Activated CD4-positive, alpha-beta T cell treated with anti-CD3 and anti-CD28 coated beads, Interleukin-2, amount 10 ng/mL, durations not matched to agents 7 days and 5 days (primary cell): ENCODE data around the gene PEAK3. TPM values are rescaled to one million over a fixed set of nuclear protein-coding genes. Genes with fewer than 3 reads are reported as not detected.
A peak's percentile ranks its signal among the peaks of the same experiment; 100 is the strongest.

Experiments
- CTCF ChIA-PET: fragments of 350-600 bp; sonication (Branson Sonifier 250); formaldehyde crosslinking; loops from one replicate; lab custom pipeline; 2021; ENCODE audit warnings: antibody characterized with exemption; lab: Charles Lee
- POLR2A ChIA-PET: fragments of 350-600 bp; sonication (Branson Sonifier 250); formaldehyde crosslinking; loops from one replicate; lab custom pipeline; 2021; ENCODE audit warnings: antibody characterized with exemption; lab: Charles Lee
- DNase-seq: peaks from one replicate; pipeline ENCODE4 v3.0.0-alpha.2; 2020
- H3K27ac Mint-ChIP-seq: one replicate; pipeline ENCODE4 v1.8.0; 2021; ENCODE audit warnings: mild to moderate bottlenecking, moderate library complexity, mixed read lengths
- H3K27me3 Mint-ChIP-seq: one replicate; pipeline ENCODE4 v1.8.0; 2021; ENCODE audit warnings: mixed read lengths
- H3K36me3 Mint-ChIP-seq: one replicate; pipeline ENCODE4 v1.8.0; 2021; ENCODE audit warnings: low read depth, mixed read lengths
- H3K4me1 Mint-ChIP-seq: one replicate; pipeline ENCODE4 v1.8.0; 2021; ENCODE audit warnings: mixed read lengths
- H3K4me3 Mint-ChIP-seq: one replicate; pipeline ENCODE4 v1.8.0; 2021; ENCODE audit warnings: mild to moderate bottlenecking, moderate library complexity, mixed read lengths
- H3K9me3 Mint-ChIP-seq: one replicate; pipeline ENCODE4 v1.8.0; 2021; ENCODE audit warnings: mixed read lengths
- total RNA-seq, 2 experiments: library from RNA; stranded (reverse); gene quantifications; one replicate each; pipeline ENCODE4 v1.2.3, GENCODE V29; 2021

Gene PEAK3
- total RNA-seq, 2 experiments from 2014 or later, result 0.17 to 0.25 TPM

GRCh38 chr19:2291185-2291751, 9.3 kb upstream of the PEAK3 start:
- CTCF ChIA-PET, result interaction anchor here (0.5 to 1.2 kb wide), 3 partner anchors 56 to 944 kb away, joined by 3 to 4 read pairs (median 3); no protein-coding TSS in a partner anchor
- H3K27ac Mint-ChIP-seq, result no peak overlapping the region
- DNase-seq, result no peak

DNA sequence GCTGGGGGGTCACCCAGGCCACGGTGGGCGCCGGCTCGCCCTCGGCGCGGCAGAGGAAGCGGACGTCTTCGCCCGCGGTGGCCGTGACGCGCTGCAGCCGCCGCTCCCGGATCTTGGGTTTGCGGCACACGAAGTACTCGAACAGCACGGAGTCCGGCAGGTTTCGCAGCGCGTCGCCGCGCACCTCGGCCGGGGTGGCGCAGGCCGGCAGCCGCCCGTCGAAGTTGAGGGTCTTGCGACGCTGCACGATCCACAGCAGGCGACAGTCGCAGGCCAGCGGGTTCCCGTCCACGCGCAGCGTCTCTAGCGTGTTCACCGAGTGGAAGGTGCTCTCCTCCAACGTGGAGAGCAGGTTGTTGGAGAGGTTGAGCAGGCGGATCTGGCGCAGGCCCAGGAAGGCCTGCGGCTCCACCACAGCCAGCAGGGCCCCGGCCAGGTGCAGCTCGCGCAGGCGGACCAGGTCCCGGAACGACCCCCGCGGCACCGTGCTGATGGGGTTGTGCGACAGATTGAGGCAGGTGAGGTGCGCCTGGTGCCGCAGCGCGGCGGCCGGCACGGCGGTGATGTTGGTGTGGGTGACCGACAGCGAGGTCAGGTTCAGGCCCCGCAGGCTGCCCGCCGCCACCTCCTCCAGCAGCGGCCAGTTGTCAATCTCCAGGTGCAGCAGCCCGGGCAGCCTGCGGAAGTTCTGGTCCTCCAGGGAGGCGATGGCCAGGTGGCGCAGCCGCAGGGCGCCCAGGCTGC, 8.6 kb upstream of the PEAK3 start:
- H3K9me3 Mint-ChIP-seq, result no peaks in the 10 kb centered on the region
- H3K4me3 Mint-ChIP-seq, result peak overlapping the region; percentile 77
- no peak for DNase-seq
- H3K4me1 Mint-ChIP-seq, result peaks cover 36% of the 10 kb centered on the region
- ChIA-PET POLR2A (no interaction called here), CTCF (interaction anchor here (1.2 kb wide), 1 partner anchor 55 kb away, joined by 3 read pairs; no protein-coding TSS in a partner anchor)
- peaks cover 26% of the 10 kb centered on the region for H3K36me3 Mint-ChIP-seq
- peak overlapping the region; percentile 87 for H3K27ac Mint-ChIP-seq
- H3K27me3 Mint-ChIP-seq, result no peaks in the 10 kb centered on the region

More at GRCh38 chr19:2291185-2291751, 9.3 kb upstream of the PEAK3 start:
- no peaks in the 10 kb centered on the region for H3K27me3 Mint-ChIP-seq
- peaks cover 29% of the 10 kb centered on the region for H3K36me3 Mint-ChIP-seq
- H3K9me3 Mint-ChIP-seq, result no peaks in the 10 kb centered on the region
- H3K4me3 Mint-ChIP-seq, result peak overlapping the region; percentile 77
- H3K4me1 Mint-ChIP-seq, result peaks cover 36% of the 10 kb centered on the region
- POLR2A ChIA-PET, result no interaction called here

DNA sequence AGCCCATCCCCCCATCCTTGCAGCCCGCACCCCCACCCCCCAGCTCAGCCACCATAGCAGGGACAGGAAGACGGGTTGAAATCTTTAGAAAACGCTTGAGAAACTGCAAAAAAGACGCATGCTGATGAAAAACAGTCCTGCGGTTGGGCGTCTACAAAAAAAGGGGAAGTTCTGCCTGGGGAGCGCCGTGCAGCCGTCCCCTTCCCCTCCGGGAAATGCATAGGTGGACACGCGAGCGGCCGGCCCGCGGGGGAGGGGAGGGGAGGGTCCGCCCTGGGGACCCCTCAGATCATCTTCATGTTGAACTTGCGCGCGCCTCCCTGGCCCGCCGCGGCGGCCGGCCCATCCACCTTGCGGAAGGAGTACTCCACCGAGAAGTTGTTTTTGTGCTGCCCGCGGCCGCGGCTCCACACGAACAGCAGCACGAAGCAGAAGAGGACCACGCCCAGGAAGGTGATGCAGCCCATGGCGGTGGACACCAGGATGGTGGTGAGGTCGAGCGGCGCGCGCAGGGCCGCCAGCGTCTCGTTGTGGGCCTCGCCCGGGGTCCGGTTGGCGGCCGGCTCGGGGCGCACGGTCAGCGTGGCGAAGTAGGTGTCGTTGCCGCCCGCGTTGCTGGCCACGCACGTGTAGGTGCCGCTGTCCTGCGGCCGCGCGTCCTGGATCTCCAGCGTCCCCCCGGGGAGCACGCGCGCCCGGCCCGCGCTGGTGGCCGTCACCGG, 7.9 kb upstream of the PEAK3 start:
- Mint-ChIP-seq H3K27me3 (no peaks in the 10 kb centered on the region), H3K4me3 (peak overlapping the region; percentile 84), H3K4me1 (peaks cover 36% of the 10 kb centered on the region), H3K36me3 (peaks cover 21% of the 10 kb centered on the region), H3K27ac (peak overlapping the region; percentile 98), H3K9me3 (no peaks in the 10 kb centered on the region)
- CTCF ChIA-PET, result interaction anchor here (1.0 to 5.7 kb wide), 3 partner anchors 8 to 54 kb away, joined by 3 to 49 read pairs (median 4); partner anchors contain the start of gene PLEKHJ1
- DNase-seq, result peak; percentile 81
- POLR2A ChIA-PET, result interaction anchor here (0.6 to 1.2 kb wide), 2 partner anchors 16 to 1794 kb away, joined by 3 read pairs; no protein-coding TSS in a partner anchor

GRCh38 chr19:2288818-2289713, 7.1 kb upstream of the PEAK3 start:
- ChIA-PET POLR2A (interaction anchor here (0.6 to 1.2 kb wide), 3 partner anchors 15 to 1793 kb away, joined by 3 read pairs; no protein-coding TSS in a partner anchor), CTCF (interaction anchor here (0.6 to 5.7 kb wide), 8 partner anchors 9 to 451 kb away, joined by 3 to 49 read pairs (median 4); partner anchors contain the start of gene PLEKHJ1)
- Mint-ChIP-seq H3K36me3 (peaks cover 20% of the 10 kb centered on the region), H3K4me1 (peaks cover 33% of the 10 kb centered on the region), H3K4me3 (peak overlapping the region; percentile 84), H3K27me3 (no peaks in the 10 kb centered on the region), H3K27ac (peak overlapping the region; percentile 98), H3K9me3 (no peaks in the 10 kb centered on the region)
- DNase-seq, result no peak

- Mint-ChIP-seq H3K36me3 (peaks cover 15% of the 10 kb centered on the region), H3K27ac (peak overlapping the region; percentile 98), H3K4me1 (peaks cover 29% of the 10 kb centered on the region), H3K27me3 (no peaks in the 10 kb centered on the region), H3K9me3 (no peaks in the 10 kb centered on the region), H3K4me3 (peak overlapping the region; percentile 84)
- ChIA-PET POLR2A (interaction anchor here (0.6 to 1.2 kb wide), 2 partner anchors 14 to 100 kb away, joined by 3 read pairs; no protein-coding TSS in a partner anchor), CTCF (interaction anchor here (0.6 to 5.7 kb wide), 6 partner anchors 8 to 190 kb away, joined by 3 to 49 read pairs (median 4); no protein-coding TSS in a partner anchor)
- DNase-seq, result no peak
These were observed 6.4 kb upstream of the PEAK3 start for GRCh38 chr19:2288338-2288817.

DNA sequence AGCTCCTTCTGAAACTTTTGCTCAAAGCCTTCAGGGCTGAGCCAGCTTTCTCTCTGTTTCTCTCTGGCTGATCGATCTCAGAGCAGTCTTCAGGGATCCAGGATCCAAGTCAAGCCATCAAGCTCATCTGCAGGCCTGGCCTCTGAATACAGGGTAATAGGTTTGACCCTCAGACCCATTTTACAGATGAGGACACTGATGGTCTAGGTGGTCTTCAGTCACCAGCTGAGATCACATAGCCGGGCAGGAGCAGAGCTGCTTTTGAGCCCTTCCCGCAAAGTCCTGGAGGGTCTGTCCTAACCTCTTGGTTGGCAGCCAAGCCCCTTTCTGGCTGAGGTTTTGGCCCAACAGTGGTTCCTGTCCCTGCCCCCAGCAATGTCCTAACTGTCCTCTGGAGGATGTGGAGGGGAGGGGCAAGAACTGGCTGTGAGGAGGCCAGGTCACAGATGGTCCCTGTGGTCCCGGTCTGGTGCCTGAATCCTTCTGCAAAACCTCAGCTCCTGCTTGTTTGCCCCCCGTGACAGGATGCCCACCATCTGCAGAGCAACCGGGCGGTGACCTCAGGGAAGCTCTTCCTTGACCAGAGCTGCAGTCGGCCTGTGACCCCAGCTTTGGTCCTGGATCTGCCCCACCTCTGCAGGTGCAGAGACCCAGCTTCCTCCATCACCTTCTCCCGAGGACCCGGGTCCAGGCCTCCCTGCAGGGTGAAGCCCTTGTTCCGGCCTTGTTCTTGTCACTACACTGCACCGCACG, 5.8 kb upstream of the PEAK3 start:
- no peak for DNase-seq
- H3K4me1 Mint-ChIP-seq, result peaks cover 31% of the 10 kb centered on the region
- POLR2A ChIA-PET, result interaction anchor here (0.9 kb wide), 1 partner anchor 14 kb away, joined by 3 read pairs; no protein-coding TSS in a partner anchor
- peaks cover 2% of the 10 kb centered on the region for H3K27me3 Mint-ChIP-seq
- peaks cover 10% of the 10 kb centered on the region for H3K36me3 Mint-ChIP-seq
- H3K9me3 Mint-ChIP-seq, result no peaks in the 10 kb centered on the region
- H3K27ac Mint-ChIP-seq, result peak overlapping the region; percentile 98
- H3K4me3 Mint-ChIP-seq, result no peak overlapping the region
- CTCF ChIA-PET, result interaction anchor here (0.9 to 5.7 kb wide), 4 partner anchors 8 to 44 kb away, joined by 3 to 49 read pairs (median 6); no protein-coding TSS in a partner anchor

DNA sequence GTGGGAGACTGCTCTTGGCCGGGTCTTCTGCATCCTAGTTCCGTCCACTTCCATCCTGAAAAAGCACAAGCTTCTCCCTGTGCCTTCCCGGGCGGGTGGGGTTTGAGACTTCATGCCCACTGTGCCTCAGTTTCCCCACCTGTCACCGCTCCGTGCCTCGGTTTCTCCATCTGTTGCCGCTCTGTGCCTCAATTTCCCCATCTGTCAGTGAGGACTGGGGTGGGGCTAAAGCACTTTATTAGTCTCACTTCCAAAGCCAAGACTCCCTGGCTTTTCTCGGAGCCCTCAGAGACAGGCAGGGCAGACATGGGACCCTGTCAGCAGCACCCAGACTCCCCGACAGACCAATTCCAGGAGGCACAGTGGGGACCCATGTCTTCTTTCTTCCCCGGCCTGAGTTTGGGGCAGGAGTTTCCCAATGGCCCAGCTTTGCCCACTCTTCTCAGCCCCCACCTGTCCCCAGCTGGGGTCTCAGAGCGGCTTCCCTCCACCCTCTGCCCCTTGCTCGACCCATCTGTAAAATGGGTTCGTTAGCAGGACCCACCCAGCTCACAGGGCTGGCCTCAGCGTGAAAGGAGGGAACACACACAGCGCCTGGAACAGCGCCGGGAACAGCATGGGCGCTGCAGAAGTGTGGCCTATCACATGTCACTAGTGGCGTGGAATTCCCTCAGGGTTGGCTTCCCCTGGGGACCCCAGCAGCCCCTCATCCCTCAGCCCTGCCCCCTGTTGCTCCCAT, 4.6 kb upstream of the PEAK3 start:
- Mint-ChIP-seq H3K4me3 (no peak overlapping the region), H3K4me1 (peaks cover 38% of the 10 kb centered on the region), H3K36me3 (peaks cover 6% of the 10 kb centered on the region), H3K27ac (no peak overlapping the region), H3K9me3 (no peaks in the 10 kb centered on the region), H3K27me3 (peaks cover 5% of the 10 kb centered on the region)
- DNase-seq, result no peak
- POLR2A ChIA-PET, result interaction anchor here (0.9 kb wide), 1 partner anchor 13 kb away, joined by 3 read pairs; no protein-coding TSS in a partner anchor
- CTCF ChIA-PET, result interaction anchor here (0.6 to 5.7 kb wide), 3 partner anchors 10 to 104 kb away, joined by 3 to 49 read pairs (median 5); no protein-coding TSS in a partner anchor

DNA sequence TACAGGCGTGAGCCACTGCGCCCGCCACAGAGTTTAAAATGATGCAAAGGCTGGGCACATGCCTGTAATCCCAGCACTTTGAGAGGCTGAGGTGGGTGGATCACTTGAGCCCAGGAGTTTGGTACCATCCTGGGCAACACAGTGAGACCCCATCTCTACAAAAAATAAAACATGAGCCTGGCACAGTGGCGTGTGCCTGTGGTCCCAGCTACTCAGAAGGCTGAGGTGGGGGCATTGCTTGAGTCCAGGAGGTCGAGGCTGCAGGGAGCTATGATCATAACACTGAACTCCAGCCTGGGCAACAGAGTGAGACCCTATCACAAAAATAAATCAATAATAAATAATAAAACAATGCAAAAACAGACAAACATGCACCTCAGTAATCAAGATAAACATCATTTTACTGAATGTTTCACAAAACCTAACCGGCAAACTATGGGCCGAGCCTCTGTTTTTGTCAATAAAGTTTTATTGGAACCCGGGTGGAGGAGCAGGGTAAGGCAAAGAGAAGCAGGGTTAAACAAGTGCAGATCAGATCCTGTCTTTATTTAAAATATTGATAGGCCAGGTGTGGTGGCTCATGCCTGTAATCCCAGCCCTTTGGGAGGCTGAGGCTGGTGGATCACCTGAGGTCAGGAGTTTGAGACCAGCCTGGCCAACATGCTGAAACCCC, 2.0 kb upstream of the PEAK3 start:
- CTCF ChIA-PET, result interaction anchor here (0.6 to 1.7 kb wide), 3 partner anchors 10 to 681 kb away, joined by 4 to 5 read pairs (median 4); no protein-coding TSS in a partner anchor
- H3K27ac Mint-ChIP-seq, result no peak overlapping the region
- no peak overlapping the region for H3K4me3 Mint-ChIP-seq
- peaks cover 24% of the 10 kb centered on the region for H3K4me1 Mint-ChIP-seq
- no peaks in the 10 kb centered on the region for H3K36me3 Mint-ChIP-seq
- POLR2A ChIA-PET, result no interaction called here
- peaks cover 5% of the 10 kb centered on the region for H3K27me3 Mint-ChIP-seq
- DNase-seq, result no peak
- H3K9me3 Mint-ChIP-seq, result no peaks in the 10 kb centered on the region

- Mint-ChIP-seq H3K4me3 (no peak overlapping the region), H3K4me1 (peaks cover 16% of the 10 kb centered on the region), H3K9me3 (no peaks in the 10 kb centered on the region), H3K27ac (peak overlapping the region; percentile 69), H3K27me3 (peaks cover 5% of the 10 kb centered on the region), H3K36me3 (no peaks in the 10 kb centered on the region)
- POLR2A ChIA-PET, result no interaction called here
- DNase-seq, result no peak
- CTCF ChIA-PET, result interaction anchor here (1.1 to 1.4 kb wide), 2 partner anchors 9 to 262 kb away, joined by 4 to 5 read pairs; no protein-coding TSS in a partner anchor
These were observed 875 bp upstream of the PEAK3 start for GRCh38 chr19:2282862-2283237.
